HG02588 (cell line): ENCODE results near the gene ZC3H12C.
"Not testable (repeated sequence)": the region's sequence is repeated elsewhere in the genome, so short reads cannot be mapped to it uniquely, and the experiment has no call there.

ENCODE experiments used
- ATAC-seq: cut with Tn5 transposase; IDR thresholded peaks from one replicate; pipeline ENCODE4 v1.9.1; 2021; ENCODE audit warnings: mild to moderate bottlenecking, moderate library complexity; ENCODE audit not compliant: unreplicated experiment

ZC3H12C gene

DNA sequence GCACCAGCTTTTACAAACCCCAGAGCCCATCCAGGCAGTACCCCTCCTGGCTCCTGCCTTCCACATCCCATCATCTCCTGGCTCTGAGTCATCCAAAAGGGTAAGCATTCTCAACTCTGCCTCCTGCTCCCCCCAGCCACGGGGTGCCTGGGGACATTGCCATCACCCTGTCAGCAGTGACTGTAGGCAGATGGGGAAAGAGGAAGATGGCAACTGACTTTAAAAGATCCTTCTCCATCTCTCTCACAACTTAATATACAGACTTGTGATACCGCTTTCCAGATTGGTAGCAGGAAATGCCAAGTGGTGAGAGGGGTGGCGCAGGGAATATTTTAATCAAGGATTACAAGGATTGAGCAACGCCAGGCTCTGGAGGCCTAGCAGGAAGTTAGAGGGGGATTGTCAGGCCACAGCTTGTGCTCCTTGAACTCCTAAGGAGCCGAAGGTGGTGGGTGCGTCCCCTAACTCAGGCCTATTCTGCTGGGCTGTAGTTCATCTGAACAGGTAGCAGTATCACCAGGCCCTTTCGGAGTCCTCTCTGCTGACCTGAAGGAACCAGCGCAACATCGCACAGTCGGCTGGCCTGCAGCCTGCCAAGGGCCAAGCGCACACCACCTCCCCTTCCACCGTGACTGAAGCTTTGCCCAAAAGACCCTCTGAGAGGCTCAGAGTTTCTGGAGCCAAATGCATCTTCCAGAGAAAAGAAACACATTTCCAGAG, 83.3 kb downstream of the ZC3H12C start:
- ATAC-seq = no peak

DNA sequence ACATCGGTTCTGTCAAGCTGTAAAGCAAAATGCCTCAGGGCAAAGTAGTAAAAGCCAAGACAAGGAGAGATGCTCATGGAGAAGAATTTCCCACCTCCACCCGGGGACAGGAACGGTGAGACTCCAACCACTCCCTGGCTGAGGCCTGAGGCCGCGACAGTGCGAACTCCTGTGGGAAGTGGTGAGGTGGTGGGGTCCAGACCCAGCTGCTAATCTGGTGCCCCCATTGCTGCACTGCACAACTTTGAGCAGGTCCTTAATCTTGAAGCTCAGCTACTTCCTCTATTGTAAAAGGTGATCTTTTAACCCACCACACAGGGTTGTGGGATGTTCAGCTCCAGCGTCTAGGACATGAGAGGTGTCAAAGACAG, 83.9 kb downstream of the ZC3H12C start:
- ATAC-seq = no peak

GRCh38 chr11:110179064-110179463, 85.9 kb downstream of the ZC3H12C start:
- no peak for ATAC-seq

GRCh38 chr11:110182886-110183285, 89.7 kb downstream of the ZC3H12C start:
- ATAC-seq = no peak

DNA sequence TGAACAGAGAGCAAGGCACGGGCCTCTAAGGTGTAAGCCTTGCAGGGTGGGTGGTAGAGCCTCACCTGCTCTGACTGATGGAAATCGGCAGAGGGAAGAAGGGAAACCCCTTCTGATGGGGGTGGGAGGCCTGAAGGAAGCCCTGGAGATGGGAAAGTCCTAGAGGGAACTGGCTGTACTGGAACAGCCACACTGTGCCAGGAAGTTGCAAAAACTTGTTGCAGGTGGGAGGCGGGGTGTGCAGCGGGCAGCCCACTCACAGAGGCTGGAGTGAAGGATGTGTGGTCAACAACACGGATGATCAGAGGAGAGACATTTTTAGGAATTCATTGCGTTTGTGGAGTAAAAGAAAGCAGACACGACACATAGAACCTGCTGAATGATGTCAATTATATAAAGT, 91.3 kb downstream of the ZC3H12C start:
- ATAC-seq = no peak

- no peak for ATAC-seq
Observed at GRCh38 chr11:110185121-110185591, 92.0 kb downstream of the ZC3H12C start.

DNA sequence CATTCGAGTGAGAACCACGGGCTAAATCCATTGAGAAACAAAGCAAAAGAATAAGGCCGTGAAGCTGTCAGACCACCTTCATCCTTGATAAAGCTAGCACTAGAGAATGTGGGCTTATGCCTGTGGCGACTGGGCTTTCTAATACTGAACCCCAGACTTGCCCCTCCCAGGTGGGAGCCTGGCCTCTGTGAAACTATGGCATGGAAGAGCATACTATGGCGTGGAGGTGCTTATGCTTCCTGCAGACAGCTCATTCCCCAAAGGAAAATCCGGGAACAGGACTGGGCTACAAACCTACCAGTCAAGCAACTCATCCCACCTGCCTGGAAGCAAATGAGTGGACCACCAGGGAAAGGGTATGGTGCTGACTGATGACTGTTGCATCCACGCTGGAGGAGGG, 92.4 kb downstream of the ZC3H12C start:
- ATAC-seq = no peak

- no peak for ATAC-seq
Observed at GRCh38 chr11:110186456-110186855, 93.3 kb downstream of the ZC3H12C start.

DNA sequence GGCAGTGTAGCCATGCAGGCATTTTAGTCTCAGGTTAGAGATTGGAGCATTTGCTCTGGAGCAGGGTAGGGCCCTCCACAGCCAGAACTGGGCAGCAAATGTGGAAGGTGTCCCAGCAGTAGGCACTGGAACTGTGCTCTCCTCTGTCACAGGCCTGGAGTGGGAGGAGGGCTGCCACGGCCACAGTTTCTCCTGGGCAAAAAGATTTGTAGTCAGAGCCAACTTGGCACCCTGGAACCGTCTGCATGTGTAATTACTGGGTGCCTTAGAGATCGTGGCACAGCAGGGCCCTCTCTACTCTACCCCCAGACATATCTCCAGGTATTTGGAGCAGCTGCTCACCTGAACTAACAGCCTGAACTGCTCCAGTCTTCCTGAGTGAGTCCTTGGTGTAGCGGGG, 93.7 kb downstream of the ZC3H12C start:
- ATAC-seq = no peak

DNA sequence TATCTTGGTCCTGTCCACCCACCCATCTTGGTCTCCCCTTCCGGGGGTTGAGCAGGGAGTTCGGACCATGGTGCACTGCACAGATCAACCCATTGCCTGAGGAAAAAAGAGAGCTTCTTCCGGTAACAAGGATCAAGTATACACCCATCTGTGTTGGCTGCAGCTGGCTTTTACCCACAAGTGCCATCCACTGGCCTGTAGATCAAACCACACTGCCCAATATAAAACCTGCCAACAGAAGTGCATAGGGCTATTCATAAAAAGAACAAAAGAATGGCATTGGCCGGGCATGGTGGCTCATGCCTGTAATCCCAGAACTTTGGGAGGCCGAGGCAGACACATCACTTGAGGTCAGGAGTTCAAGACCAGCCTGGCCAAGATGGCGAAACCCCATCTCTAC, 94.5 kb downstream of the ZC3H12C start:
- ATAC-seq = no peak

DNA sequence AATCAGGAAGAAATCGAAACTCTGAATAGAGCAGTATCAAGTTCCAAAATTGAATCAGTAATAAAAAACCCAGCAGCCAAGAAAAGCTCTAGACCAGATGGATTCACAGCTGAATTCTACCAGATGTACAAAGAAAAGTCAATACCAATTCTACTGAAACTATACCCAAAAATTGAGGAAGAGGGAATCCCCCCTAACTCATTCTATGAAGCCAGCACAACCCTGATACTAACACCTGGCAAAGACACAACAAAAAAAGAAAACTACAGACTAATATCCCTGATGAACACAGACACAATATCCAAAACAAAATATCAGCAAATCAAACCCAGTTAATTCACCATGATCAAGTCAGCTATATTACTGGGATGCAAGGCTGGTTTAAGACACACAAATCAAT, 97.7 kb downstream of the ZC3H12C start:
- no peak for ATAC-seq

DNA sequence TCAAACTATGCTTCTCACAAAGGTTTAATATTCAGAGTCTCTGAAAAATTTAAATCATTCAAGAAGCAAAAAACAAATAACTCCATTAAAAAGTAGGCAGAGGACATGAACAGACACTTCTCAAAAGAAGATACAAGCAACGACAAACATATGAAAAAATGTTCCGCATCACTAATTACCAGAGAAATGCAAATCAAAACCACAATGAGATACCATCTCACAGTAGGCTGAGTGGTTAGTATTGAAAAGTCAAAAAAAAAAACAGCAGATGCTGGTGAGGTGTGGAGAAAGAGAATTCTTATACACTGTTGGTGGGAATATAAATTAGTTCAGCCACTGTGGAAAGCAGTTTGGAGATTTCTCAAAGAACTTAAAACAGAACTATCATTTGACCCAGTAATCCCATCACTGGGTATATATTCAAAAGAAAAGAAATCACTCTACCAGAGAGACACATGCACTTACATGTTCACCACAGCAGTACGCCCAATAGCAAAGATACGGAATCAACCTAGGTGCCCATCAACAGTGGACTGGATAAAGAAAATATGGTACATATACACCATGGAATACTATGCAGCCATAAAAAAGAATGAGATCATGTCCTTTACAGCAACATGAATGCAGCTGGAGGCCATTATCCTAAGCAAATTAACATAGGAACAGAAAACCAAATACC, 99.6 kb downstream of the ZC3H12C start:
- ATAC-seq = peak; percentile 66

- ATAC-seq = not testable (repeated sequence)
Observed at GRCh38 chr11:110194211-110194766, 101.1 kb downstream of the ZC3H12C start.

GRCh38 chr11:110196241-110196754, 103.1 kb downstream of the ZC3H12C start:
- ATAC-seq = no peak

DNA sequence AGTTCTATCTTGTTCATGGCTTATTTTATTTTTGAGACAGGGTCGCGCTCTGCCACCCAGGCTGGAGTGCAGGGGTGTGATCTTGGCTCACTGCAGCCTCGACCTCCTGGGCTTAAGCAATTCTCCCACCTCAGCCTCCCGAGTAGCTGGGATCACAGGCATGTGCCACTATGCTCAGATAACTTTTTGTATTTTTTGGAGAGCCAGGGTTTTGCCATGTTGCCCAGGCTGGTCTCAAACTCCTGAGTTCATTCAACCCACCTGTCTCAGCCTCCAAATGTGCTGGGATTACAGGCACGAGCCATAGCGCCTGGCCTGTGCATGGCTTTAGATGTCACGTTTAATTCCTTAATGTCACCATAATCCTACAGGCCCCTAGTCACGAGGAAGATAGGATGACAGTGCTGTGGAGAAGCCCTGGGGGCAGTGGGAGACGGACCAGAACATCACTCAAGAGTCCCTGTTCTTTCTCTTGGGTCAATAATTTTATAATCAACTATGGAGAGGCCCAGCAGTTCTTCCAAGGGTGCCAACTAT, 103.8 kb downstream of the ZC3H12C start:
- no peak for ATAC-seq

DNA sequence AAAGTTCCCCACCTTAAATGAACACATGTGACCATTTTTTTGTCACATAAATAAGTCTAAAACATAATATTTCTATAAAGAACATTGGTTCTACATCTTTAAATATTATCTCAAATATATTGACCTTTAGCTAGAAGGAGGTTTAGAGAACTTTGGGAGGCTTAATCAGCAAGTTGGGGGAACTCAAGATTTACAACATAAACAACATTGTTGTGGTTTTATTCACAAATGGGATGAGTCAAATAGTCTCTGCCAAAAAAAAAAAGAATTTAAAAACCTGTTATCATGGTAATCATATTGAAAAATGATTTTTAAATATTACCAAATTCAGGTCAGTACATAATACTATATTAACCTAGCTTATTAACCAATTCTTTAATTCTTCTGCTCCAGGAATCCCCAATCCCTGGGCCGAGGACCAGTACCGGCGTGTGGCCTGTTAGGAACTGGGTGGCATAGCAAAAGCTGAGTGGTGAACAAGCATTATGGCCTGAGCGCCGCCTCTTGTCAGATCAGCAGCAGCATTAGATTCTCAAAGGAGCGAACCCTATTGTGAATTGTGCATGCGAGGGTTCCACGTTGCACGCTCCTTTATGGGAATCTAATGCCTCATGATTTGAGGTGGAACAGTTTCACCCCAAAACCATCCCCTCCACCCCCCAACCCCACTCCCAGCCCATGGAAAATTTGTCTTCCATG, 105.0 kb downstream of the ZC3H12C start:
- no peak for ATAC-seq

GRCh38 chr11:110199184-110199981, 106.2 kb downstream of the ZC3H12C start:
- no peak for ATAC-seq

- ATAC-seq = no peak
Observed at GRCh38 chr11:110200241-110200640, 107.0 kb downstream of the ZC3H12C start.

DNA sequence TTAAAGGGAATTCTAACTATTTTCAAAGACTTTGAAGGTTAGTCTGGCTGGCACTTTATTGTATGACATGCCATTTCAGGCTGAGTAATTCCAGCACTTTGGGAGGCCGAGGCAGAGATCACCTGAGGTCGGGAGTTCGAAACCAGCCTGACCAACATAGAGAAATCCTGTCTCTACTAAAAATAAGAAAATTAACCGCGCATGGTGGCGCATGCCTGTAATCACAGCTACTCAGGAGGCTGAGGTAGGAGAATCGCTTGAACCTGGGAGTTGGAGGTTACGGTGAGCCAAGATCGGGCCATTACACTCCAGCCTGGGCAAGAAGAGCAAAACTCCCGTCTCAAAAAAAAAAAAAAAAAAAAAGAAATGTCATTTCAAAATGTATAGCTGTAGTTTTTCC, 107.6 kb downstream of the ZC3H12C start:
- no peak for ATAC-seq

DNA sequence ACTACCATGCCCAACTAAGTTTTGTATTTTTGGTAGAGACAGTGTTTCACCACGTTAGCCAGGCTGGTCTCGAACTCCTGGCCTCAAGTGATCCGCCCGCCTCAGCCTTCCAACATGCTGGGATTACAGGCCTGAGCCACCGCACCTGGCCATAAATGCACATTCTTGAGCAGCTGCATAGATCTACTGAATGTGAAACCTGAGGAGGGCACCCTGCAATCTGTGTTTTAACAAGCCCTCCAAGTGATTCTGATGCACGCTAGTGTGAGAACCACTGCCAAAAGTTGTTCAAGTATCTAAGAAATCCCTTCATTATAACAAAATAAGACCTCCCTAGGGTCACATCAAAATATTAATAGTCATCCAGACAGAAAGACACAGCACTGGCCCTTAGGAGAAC, 113.9 kb downstream of the ZC3H12C start:
- no peak for ATAC-seq
